M059J (cell line): ENCODE results near the gene POLR1A. TPM values are rescaled to one million over a fixed set of nuclear protein-coding genes. Genes with fewer than 3 reads are reported as not detected.
A peak's percentile ranks its signal among the peaks of the same experiment; 100 is the strongest.

Experiments
- DNase-seq: peaks from one replicate; pipeline ENCODE4 v3.0.0-alpha.2; 2012; ENCODE audit warnings: low read depth
- total RNA-seq: library from RNA; depleted of rRNA; stranded (reverse); fragments of >200 nt; shearing (Covaris generic); gene quantifications from 2 replicates; pipeline ENCODE4 v1.2.3, GENCODE V29; 2014; rRNA removed

POLR1A gene
- total RNA-seq, 1 experiment from 2014 or later: 18.1 TPM

DNA sequence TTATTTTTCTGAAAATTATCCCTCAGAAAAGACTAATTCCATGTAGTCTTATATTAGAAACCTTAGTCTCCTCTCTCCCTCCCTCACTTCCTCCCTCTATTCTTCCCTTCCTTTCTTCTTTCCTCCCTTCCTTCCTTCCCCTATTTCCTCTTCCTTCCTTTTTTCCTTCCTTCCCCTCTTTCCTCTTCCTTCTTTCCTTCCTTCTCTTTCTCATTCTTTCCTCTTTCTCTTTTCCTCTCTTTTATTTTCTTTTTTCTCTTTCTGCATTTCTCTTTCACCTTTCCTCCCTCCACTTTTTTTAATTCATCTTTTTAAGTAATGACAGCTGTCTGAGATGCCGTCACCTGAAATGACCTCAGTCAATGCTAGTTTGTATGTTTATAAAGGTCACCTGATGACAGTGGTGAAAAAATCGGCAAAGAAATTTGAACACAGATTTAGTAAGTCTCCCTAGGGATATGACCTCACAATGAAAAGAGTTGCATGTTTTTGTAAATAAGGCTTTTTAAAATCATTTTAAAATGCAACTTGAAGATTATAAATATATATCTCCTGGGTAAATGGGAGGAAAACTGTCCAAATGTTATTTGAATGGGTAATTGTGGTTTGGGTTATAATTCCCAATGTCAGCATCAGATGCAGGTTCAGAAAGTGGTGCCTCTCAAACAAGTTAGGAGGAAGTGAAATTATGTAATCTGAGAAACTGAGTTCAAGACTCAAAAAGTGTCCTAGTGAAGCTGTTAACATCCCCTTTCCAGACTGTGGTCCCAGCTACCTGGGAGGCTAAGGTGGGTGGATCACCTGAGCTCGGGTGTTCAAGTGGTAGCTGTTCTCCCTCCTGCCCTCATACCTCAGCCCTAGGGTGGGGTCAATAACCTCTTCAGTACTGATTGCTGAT is 126.6 kb downstream of the POLR1A start:
- DNase-seq: no peak

DNA sequence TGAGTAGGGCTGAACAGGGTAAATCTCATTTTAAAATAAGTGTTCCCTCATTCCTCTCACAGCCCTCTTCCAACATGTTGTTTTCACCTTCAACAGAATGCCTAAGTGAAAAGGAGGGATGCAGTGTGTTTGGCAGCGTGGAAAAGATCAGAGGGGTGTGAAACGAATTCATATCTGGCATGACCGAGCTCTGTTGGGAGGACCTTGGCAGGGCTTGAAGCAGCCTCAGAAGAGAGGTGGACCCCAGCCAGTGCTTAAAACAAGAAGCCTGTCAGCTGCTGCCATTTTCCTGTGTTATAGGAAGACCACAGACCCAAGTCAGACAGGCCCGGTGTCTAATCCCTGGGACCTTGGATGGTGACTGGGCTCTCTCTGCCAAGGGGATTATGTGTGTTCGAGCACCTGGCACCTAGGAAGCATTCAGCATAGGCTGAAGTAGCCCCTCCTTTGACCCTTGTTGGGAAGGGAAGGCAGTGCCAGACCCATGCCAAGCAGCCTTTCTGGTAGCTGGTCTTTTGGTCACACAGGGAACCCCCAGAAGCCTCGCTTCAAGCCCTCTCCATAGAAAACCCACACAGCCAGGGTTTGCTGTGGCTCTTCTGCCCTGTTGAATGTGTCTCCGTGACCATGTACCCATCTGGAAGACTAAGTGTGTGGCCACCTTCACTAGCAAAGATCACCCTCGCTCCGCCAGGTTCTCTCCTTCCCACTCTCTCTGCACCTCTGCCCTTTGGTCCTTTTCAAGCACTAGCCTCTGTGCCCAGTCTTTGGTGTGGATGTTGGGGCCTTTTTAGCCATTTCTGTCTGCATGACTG is 129.4 kb downstream of the POLR1A start:
- DNase-seq: no peak

DNA sequence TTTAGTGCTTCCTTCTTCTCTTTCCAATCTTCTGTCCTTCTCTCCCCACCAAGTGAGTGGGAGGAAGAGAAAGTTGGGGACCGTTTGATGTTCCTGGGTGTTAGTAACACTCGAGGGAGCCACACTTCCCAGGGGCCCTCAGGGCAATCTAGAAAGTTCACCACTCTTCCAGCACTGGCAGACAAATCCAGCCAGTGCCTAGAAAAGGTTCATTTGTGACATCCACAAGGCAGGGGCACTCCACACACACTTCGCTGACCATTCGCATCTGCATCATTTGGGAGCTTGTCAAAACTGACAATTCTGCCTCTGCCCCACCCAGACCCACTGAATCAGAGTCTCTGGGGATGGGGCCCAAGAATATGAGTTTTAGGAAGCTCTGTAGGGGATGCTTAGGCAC is 130.1 kb downstream of the POLR1A start:
- DNase-seq: no peak

DNA sequence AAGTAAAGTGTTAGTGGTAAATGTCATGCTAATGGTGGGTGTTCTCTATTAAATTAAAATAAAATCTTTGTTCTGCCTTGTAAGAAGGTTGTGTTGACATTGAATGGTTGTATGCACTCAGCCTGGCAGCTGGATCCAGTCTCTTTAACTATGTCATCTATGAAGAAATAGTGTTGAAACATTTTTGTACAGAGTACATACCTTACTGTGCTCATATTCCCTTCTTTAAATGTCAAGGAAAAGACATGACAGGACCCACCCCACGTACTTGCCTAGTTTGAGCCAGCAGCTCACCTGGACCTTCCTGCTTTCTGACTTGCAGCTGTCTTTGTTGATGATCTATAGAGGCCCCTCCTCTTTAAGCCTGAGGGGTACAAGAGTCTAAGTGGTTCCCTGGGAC is 131.3 kb downstream of the POLR1A start:
- DNase-seq: no peak

DNA sequence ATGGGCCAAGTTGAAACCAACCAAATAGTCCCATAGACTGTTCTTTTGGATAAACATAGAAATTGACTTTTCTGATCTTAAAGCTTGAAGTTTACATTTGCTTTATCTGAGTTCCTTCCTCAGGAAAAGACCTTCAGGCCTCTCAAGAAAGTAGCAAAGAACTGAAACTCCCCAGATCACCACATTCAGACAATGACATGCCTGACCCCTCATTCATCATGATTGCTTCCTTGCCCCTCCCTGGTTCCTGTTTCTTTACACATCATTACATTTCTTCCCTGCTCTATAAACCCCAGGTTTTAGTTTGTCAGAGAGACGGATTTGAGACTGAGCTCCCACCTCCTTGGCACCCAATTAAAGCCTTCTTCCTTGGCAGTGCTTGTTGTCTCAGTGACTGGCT is 133.3 kb downstream of the POLR1A start:
- no peak for DNase-seq

DNA sequence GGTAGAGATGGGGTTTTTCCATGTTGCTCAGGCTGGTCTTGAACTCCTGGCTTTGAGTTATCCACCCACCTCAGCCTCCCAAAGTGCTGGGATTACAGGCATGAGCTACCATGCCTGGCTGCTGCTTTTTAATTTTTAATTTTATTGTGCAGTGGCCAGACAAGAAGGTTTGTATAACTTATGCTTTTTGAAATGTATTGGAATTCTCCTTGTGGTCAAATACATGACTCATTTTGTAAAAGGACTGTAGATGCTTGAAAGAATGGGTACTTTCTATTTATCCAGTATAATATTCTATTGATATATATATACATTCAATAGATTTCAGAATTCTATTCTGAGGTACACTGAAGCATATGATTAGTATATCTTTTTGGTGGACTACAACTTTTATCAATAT is 134.3 kb downstream of the POLR1A start:
- peak; percentile 36 for DNase-seq

Other genes starting within 250 kb of the POLR1A start
- gene ST3GAL5, start 216.9 kb downstream of the POLR1A start, total RNA-seq: 21.2 and 30.7 TPM in 2 replicates
- 38.3 and 52.6 TPM in 2 replicates for gene PTCD3, start 349 bp upstream of the POLR1A start, total RNA-seq
- gene IMMT, start 89.6 kb upstream of the POLR1A start, total RNA-seq: 50.5 and 68.6 TPM in 2 replicates
- gene MRPL35, start 93.6 kb upstream of the POLR1A start, total RNA-seq: 48.7 and 57.2 TPM in 2 replicates
- 2.5 and 3.4 TPM in 2 replicates for gene REEP1, start 231.7 kb upstream of the POLR1A start, total RNA-seq